ENCODE results near the gene RD3L. TPM values are rescaled to one million over a fixed set of nuclear protein-coding genes. Genes with fewer than 3 reads are reported as not detected.

RD3L gene
- total and polyA plus RNA-seq, 9 of the 15 experiments (the other 6 are each of a cell fraction or from before 2014, with no cell fraction given), result 0.14 TPM; not detected in 8

DNA sequence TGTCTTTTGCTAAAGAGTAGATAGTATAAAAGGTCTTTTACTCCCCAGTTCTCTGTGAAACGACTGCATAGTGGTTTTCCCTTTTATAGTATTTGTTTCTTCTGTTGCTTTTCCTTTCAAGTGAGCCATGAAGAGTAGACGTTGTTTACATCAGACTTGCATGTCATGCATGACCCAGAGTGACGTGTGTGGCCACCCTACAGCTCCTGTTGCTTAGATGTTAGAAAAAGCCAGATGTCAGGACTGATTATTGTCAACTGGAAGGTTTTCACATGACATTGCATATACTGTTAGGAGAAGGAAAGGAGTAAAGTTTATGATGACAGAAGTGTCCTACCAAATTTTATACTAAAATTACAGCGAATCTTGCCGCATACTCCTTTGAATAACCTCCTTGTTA, 1.3 kb upstream of the RD3L start (continued):
- TF ChIP-seq, protein P1, sequence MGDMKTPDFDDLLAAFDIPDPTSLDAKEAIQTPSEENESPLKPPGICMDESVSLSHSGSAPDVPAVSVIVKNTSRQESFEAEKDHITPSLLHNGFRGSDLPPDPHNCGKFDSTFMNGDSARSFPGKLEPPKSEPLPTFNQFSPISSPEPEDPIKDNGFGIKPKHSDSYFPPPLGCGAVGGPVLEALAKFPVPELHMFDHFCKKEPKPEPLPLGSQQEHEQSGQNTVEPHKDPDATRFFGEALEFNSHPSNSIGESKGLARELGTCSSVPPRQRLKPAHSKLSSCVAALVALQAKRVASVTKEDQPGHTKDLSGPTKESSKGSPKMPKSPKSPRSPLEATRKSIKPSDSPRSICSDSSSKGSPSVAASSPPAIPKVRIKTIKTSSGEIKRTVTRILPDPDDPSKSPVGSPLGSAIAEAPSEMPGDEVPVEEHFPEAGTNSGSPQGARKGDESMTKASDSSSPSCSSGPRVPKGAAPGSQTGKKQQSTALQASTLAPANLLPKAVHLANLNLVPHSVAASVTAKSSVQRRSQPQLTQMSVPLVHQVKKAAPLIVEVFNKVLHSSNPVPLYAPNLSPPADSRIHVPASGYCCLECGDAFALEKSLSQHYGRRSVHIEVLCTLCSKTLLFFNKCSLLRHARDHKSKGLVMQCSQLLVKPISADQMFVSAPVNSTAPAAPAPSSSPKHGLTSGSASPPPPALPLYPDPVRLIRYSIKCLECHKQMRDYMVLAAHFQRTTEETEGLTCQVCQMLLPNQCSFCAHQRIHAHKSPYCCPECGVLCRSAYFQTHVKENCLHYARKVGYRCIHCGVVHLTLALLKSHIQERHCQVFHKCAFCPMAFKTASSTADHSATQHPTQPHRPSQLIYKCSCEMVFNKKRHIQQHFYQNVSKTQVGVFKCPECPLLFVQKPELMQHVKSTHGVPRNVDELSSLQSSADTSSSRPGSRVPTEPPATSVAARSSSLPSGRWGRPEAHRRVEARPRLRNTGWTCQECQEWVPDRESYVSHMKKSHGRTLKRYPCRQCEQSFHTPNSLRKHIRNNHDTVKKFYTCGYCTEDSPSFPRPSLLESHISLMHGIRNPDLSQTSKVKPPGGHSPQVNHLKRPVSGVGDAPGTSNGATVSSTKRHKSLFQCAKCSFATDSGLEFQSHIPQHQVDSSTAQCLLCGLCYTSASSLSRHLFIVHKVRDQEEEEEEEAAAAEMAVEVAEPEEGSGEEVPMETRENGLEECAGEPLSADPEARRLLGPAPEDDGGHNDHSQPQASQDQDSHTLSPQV (IDR thresholded peaks at IDR 0.05), result peak; percentile 68
- TF ChIP-seq ZNF316 (IDR thresholded peaks at IDR 0.05) (peak; percentile 94), TAL1 (IDR thresholded peaks at IDR 0.05) (peak; percentile 70), ELF1 (tag; IDR thresholded peaks at IDR 0.05) (no peak), MAFK (IDR thresholded peaks at IDR 0.05; ENCODE audit: low read length) (peak; percentile 70; the same call in 1 of the 2 replicates), ATF3 (IDR thresholded peaks at IDR 0.05) (peak; percentile 61; the same call in 1 of the 2 replicates), ATF3 (CRISPR knock-in tag; conservative IDR thresholded peaks at IDR 0.05) (no peak), FUS (optimal IDR thresholded peaks at IDR 0.05; ENCODE audit: low read depth, low read length) (no peak), SMARCA4 (IDR thresholded peaks at IDR 0.05) (peak; percentile 75)
- TF ChIP-seq, protein P2, sequence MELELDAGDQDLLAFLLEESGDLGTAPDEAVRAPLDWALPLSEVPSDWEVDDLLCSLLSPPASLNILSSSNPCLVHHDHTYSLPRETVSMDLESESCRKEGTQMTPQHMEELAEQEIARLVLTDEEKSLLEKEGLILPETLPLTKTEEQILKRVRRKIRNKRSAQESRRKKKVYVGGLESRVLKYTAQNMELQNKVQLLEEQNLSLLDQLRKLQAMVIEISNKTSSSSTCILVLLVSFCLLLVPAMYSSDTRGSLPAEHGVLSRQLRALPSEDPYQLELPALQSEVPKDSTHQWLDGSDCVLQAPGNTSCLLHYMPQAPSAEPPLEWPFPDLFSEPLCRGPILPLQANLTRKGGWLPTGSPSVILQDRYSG (tag; conservative IDR thresholded peaks at IDR 0.05; ENCODE audit: low read depth), result 0 out of 2 replicates have a peak, but pooled peaks have one; percentile 27
- TF ChIP-seq, protein P3, sequence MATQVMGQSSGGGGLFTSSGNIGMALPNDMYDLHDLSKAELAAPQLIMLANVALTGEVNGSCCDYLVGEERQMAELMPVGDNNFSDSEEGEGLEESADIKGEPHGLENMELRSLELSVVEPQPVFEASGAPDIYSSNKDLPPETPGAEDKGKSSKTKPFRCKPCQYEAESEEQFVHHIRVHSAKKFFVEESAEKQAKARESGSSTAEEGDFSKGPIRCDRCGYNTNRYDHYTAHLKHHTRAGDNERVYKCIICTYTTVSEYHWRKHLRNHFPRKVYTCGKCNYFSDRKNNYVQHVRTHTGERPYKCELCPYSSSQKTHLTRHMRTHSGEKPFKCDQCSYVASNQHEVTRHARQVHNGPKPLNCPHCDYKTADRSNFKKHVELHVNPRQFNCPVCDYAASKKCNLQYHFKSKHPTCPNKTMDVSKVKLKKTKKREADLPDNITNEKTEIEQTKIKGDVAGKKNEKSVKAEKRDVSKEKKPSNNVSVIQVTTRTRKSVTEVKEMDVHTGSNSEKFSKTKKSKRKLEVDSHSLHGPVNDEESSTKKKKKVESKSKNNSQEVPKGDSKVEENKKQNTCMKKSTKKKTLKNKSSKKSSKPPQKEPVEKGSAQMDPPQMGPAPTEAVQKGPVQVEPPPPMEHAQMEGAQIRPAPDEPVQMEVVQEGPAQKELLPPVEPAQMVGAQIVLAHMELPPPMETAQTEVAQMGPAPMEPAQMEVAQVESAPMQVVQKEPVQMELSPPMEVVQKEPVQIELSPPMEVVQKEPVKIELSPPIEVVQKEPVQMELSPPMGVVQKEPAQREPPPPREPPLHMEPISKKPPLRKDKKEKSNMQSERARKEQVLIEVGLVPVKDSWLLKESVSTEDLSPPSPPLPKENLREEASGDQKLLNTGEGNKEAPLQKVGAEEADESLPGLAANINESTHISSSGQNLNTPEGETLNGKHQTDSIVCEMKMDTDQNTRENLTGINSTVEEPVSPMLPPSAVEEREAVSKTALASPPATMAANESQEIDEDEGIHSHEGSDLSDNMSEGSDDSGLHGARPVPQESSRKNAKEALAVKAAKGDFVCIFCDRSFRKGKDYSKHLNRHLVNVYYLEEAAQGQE (IDR thresholded peaks at IDR 0.05; ENCODE audit: borderline replicate concordance), result no peak
- TF ChIP-seq, protein P3 (CRISPR knock-in tag; IDR thresholded peaks at IDR 0.05; ENCODE audit: low read depth), result no peak
- TF ChIP-seq, protein P4, sequence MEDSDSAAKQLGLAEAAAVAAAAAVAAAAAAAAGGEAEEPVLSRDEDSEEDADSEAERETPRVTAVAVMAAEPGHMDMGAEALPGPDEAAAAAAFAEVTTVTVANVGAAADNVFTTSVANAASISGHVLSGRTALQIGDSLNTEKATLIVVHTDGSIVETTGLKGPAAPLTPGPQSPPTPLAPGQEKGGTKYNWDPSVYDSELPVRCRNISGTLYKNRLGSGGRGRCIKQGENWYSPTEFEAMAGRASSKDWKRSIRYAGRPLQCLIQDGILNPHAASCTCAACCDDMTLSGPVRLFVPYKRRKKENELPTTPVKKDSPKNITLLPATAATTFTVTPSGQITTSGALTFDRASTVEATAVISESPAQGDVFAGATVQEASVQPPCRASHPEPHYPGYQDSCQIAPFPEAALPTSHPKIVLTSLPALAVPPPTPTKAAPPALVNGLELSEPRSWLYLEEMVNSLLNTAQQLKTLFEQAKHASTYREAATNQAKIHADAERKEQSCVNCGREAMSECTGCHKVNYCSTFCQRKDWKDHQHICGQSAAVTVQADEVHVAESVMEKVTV (CRISPR knock-in tag; IDR thresholded peaks at IDR 0.05), result no peak
